BE2C (cell line): Measurements from ENCODE around the gene WWOX.

Source experiments
- DNase-seq: peaks from one replicate; pipeline ENCODE4 v3.0.0-alpha.2; 2020
- H3K27me3 ChIP-seq: fragments of 250-450 bp; sonication (Bioruptor Pico); 2 replicates; pipeline ENCODE4 v1.5.1; 2020; ENCODE audit warnings: mild to moderate bottlenecking
- H3K36me3 ChIP-seq: fragments of 250-450 bp; sonication (Bioruptor Pico); 2 replicates; pipeline ENCODE4 v1.5.1; 2020; ENCODE audit warnings: mild to moderate bottlenecking
- H3K4me1 ChIP-seq: fragments of 250-450 bp; sonication (Bioruptor Pico); 2 replicates; pipeline ENCODE4 v1.5.1; 2020
- H3K4me3 ChIP-seq: 2 replicates; pipeline ENCODE4 v1.5.1; 2011; ENCODE audit warnings: low read depth, low read length
- H3K9me3 ChIP-seq: fragments of 250-450 bp; sonication (Bioruptor Pico); 2 replicates; pipeline ENCODE4 v1.5.1; 2020
- TF ChIP-seq, protein P1 (sequence below): IDR thresholded peaks from 2 replicates; pipeline ENCODE4 v1.5.1; 2012; ENCODE audit warnings: mild to moderate bottlenecking, low read depth, low read length

WWOX gene

DNA sequence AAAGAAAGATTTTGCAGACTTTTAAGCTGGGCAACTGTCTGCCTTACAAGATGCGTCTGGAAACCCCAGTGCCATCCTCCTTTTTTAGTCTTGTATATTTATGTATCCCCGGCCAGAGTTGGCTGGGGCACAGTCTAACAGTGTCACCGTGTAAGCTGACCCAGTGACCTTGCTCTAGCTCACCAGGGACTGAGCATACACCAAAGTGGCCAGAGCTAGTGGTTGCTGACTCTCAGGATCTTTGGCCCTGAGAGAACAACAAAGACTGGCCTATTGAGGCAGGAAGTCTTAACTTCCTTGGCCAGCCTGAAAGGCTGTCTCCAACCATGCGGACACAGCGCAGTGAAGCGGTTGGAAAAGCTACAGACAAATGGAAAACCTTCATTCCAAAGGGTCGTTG, 745.2 kb downstream of the WWOX start:
- Histone ChIP-seq H3K4me3 (no peak overlapping the region), H3K36me3 (no peaks in the 10 kb centered on the region), H3K4me1 (no peaks in the 10 kb centered on the region), H3K9me3 (no peaks in the 10 kb centered on the region), H3K27me3 (no peaks in the 10 kb centered on the region)
- TF ChIP-seq, protein P1, sequence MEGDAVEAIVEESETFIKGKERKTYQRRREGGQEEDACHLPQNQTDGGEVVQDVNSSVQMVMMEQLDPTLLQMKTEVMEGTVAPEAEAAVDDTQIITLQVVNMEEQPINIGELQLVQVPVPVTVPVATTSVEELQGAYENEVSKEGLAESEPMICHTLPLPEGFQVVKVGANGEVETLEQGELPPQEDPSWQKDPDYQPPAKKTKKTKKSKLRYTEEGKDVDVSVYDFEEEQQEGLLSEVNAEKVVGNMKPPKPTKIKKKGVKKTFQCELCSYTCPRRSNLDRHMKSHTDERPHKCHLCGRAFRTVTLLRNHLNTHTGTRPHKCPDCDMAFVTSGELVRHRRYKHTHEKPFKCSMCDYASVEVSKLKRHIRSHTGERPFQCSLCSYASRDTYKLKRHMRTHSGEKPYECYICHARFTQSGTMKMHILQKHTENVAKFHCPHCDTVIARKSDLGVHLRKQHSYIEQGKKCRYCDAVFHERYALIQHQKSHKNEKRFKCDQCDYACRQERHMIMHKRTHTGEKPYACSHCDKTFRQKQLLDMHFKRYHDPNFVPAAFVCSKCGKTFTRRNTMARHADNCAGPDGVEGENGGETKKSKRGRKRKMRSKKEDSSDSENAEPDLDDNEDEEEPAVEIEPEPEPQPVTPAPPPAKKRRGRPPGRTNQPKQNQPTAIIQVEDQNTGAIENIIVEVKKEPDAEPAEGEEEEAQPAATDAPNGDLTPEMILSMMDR = no peak
- DNase-seq = no peak

- H3K36me3 ChIP-seq = no peaks in the 10 kb centered on the region
- H3K27me3 ChIP-seq = no peaks in the 10 kb centered on the region
- H3K4me1 ChIP-seq = no peaks in the 10 kb centered on the region
- H3K9me3 ChIP-seq = no peaks in the 10 kb centered on the region
- TF ChIP-seq, protein P1 = no peak
- H3K4me3 ChIP-seq = no peak overlapping the region
- DNase-seq = no peak
Observed at GRCh38 chr16:78851266-78851665, 751.8 kb downstream of the WWOX start.

DNA sequence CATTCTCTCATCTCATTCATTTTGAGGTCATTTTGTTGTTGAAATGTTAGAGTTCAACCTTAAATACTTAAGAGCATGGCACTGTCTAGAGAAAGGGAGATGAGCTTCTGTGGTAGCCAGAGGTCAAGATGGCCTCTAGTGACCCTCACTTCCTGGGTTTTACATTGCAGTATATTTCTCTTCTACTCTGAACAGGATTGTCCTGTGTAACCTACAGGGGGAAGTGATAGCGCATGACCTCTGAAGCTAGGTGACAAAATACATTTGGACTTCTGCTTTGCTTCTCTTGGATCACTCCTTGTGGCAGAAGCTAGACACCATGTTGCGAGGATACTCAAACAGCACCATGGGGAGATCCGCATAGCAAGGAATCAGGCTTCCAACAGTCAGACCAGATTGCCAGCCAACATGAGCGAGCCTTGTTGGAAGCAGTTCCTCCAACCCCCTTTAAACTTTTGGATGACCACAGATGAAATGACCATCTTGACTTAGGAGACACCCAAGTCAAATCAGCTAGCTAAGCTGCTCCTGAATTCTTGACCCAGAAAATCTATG, 752.7 kb downstream of the WWOX start:
- Histone ChIP-seq H3K36me3 (no peaks in the 10 kb centered on the region), H3K27me3 (no peaks in the 10 kb centered on the region), H3K4me1 (no peaks in the 10 kb centered on the region), H3K4me3 (no peak overlapping the region), H3K9me3 (no peaks in the 10 kb centered on the region)
- no peak for DNase-seq
- TF ChIP-seq, protein P1 = no peak

- H3K4me3 ChIP-seq = no peak overlapping the region
- DNase-seq = no peak
- TF ChIP-seq, protein P1 = no peak
- no peaks in the 10 kb centered on the region for H3K27me3 ChIP-seq
- no peaks in the 10 kb centered on the region for H3K9me3 ChIP-seq
- H3K4me1 ChIP-seq = no peaks in the 10 kb centered on the region
- H3K36me3 ChIP-seq = no peaks in the 10 kb centered on the region
Observed at GRCh38 chr16:78862022-78862421, 762.6 kb downstream of the WWOX start.

DNA sequence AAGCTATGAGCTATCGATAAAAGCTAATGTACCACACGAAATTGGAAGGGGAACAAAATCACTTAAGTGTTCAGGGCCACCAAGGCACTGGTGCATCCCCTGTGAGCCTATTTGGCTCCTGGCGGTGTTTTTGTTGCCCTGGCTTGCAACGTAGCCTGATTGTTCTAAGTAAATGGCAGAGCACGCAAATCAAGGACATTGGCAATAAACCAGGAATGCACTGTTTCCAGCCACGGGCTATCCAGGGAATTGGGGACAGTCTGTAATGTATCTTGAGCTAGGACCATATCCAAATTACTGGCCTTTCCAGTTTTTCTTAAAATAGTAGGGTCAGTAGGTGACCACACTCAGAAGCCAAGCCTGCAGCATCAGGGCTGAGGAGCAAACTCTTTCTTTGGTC, 767.1 kb downstream of the WWOX start:
- H3K9me3 ChIP-seq = no peaks in the 10 kb centered on the region
- H3K4me3 ChIP-seq = no peak overlapping the region
- TF ChIP-seq, protein P1 = no peak
- H3K36me3 ChIP-seq = no peaks in the 10 kb centered on the region
- no peaks in the 10 kb centered on the region for H3K27me3 ChIP-seq
- no peaks in the 10 kb centered on the region for H3K4me1 ChIP-seq
- no peak for DNase-seq

DNA sequence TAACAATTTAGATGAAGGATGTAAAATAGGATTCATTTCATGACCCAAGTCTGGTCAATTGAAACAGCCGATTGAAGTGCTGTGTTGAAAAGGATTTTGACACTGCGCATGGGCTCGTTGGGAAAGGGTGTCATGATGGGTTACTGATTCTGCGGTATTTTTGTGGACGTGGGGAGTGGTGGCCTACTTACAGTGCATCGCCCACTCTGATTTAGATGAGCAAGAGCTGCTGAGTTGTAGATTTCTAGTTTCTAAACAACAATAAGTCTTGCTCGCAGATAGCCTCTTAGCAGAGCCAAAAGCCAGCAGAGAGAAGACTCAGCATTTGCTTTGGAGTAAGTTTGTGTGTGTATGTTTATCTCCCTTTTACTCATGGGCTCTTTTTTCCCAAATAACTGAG, 770.0 kb downstream of the WWOX start:
- Histone ChIP-seq H3K27me3 (no peaks in the 10 kb centered on the region), H3K4me1 (no peaks in the 10 kb centered on the region), H3K36me3 (no peaks in the 10 kb centered on the region), H3K4me3 (no peak overlapping the region), H3K9me3 (no peaks in the 10 kb centered on the region)
- DNase-seq = no peak
- TF ChIP-seq, protein P1 = no peak
